CD8-positive, alpha-beta memory T cell (primary cell): ENCODE data around the gene SLC50A1. TPM values are rescaled to one million over a fixed set of nuclear protein-coding genes. Genes with fewer than 3 reads are reported as not detected.
A peak's percentile ranks its signal among the peaks of the same experiment; 100 is the strongest.
"Not testable (repeated sequence)": the region's sequence is repeated elsewhere in the genome, so short reads cannot be mapped to it uniquely, and the experiment has no call there.

Experiments used
- CTCF ChIA-PET: fragments of 350-600 bp; sonication (Branson Sonifier 250); formaldehyde crosslinking; loops from one replicate; lab custom pipeline; 2021; ENCODE audit warnings: antibody characterized with exemption; lab: Charles Lee
- POLR2A ChIA-PET: fragments of 350-600 bp; sonication (Branson Sonifier 250); formaldehyde crosslinking; loops from one replicate; lab custom pipeline; 2021; ENCODE audit warnings: antibody characterized with exemption; lab: Charles Lee
- DNase-seq, 5 donors: peaks; one replicate each; pipeline versions ENCODE4 v3.0.0 to v3.0.0-alpha.2; 2020 to 2022; ENCODE audit warnings: mixed read lengths in 1 of 5
- H3K27ac ChIP-seq: one replicate; pipeline ENCODE4 v1.7.0; 2013; ENCODE audit warnings: low read depth, mild to moderate bottlenecking, low read length, moderate library complexity
- H3K27me3 ChIP-seq: 2 replicates; pipeline ENCODE4 v1.7.0; 2013; ENCODE audit warnings: low read length, mild to moderate bottlenecking; ENCODE audit not compliant: insufficient read depth, poor library complexity, severe bottlenecking
- H3K36me3 ChIP-seq: 2 replicates; pipeline ENCODE4 v1.7.0; 2013; ENCODE audit warnings: mild to moderate bottlenecking, low read length, moderate library complexity; ENCODE audit not compliant: insufficient read depth
- H3K4me1 ChIP-seq: 2 replicates; pipeline ENCODE4 v1.7.0; 2013; ENCODE audit warnings: mild to moderate bottlenecking, low read length, moderate library complexity; ENCODE audit not compliant: insufficient read depth
- H3K4me3 ChIP-seq: 2 replicates; pipeline ENCODE4 v1.7.0; 2013; ENCODE audit warnings: mild to moderate bottlenecking, low read length
- H3K9me3 ChIP-seq: 2 replicates; pipeline ENCODE4 v1.7.0; 2013; ENCODE audit warnings: mild to moderate bottlenecking, low read length
- H3K27ac Mint-ChIP-seq, 8 donors: one replicate each; pipeline ENCODE4 v1.8.0; 2020 to 2021; ENCODE audit warnings: mixed read lengths in 8 of 8, mild to moderate bottlenecking in 6 of 8, inconsistent platforms in 3 of 8, moderate library complexity in 3 of 8
- H3K27me3 Mint-ChIP-seq, 2 donors: one replicate each; pipeline ENCODE4 v1.8.0; 2020 to 2021; ENCODE audit warnings: mixed read lengths in 2 of 2, mild to moderate bottlenecking in 1 of 2, moderate library complexity in 1 of 2
- H3K36me3 Mint-ChIP-seq, 3 donors: one replicate each; pipeline ENCODE4 v1.8.0; 2020 to 2021; ENCODE audit warnings: mixed read lengths in 3 of 3, inconsistent platforms in 1 of 3, mild to moderate bottlenecking in 1 of 3
- H3K4me1 Mint-ChIP-seq, 3 donors: one replicate each; pipeline ENCODE4 v1.8.0; 2020 to 2021; ENCODE audit warnings: mixed read lengths in 3 of 3, inconsistent platforms in 1 of 3, mild to moderate bottlenecking in 1 of 3
- H3K4me3 Mint-ChIP-seq, 7 donors: one replicate each; pipeline ENCODE4 v1.8.0; 2020 to 2021; ENCODE audit warnings: mixed read lengths in 7 of 7, mild to moderate bottlenecking in 6 of 7, moderate library complexity in 4 of 7, inconsistent platforms in 2 of 7
- H3K9me3 Mint-ChIP-seq, 5 donors: one replicate each; pipeline ENCODE4 v1.8.0; 2020 to 2022; ENCODE audit warnings: mixed read lengths in 5 of 5, mild to moderate bottlenecking in 3 of 5, moderate library complexity in 2 of 5, inconsistent platforms in 1 of 5
- polyA plus RNA-seq: library from polyadenylated mRNA; unstranded; fragments of 300-500 nt; fragmentation: Illumina TruSeq; gene quantifications from one replicate; pipeline ENCODE4 v1.2.3, GENCODE V29; 2021
- total RNA-seq, 2 experiments: library from RNA; stranded (reverse); gene quantifications; one replicate each; pipeline ENCODE4 v1.2.3, GENCODE V29; 2021

SLC50A1 gene
- total and polyA plus RNA-seq, 3 experiments from 2014 or later, result 43.4 to 49.5 (median 47.2) TPM

DNA sequence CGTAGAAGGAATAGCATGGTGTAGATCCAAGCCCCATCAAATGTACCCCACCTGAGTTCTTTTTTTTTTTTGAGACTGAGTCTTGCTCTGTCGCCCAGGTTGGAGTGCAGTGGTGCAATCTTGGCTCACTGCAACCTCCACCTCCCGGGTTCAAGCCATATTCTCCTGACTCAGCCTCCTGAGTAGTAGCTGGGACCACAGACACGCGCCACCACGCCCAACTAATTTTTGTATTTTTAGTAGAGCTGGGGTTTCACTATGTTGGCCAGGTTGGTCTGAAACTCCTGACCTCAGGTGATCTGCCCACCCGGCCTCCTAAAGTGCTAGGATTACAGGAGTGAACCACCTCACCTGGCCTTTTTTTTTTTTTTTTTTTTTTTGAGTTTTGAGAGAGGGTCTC, 17.6 kb upstream of the SLC50A1 start:
- POLR2A ChIA-PET, result interaction anchor here (0.7 kb wide), 1 partner anchor 44 kb away, joined by 3 read pairs; no protein-coding TSS in a partner anchor
- not testable (repeated sequence) for H3K4me1 ChIP-seq, H3K4me1 Mint-ChIP-seq, DNase-seq, H3K27me3 ChIP-seq, H3K27ac Mint-ChIP-seq, H3K4me3 Mint-ChIP-seq, H3K36me3 ChIP-seq, H3K4me3 ChIP-seq, H3K27ac ChIP-seq, H3K9me3 ChIP-seq, H3K9me3 Mint-ChIP-seq, H3K36me3 Mint-ChIP-seq
- H3K27me3 Mint-ChIP-seq, result peaks cover 5 to 21% of the 10 kb centered on the region in 2 donors
- CTCF ChIA-PET, result interaction anchor here (1.1 to 1.8 kb wide), 3 partner anchors 26 to 55 kb away, joined by 4 to 5 read pairs (median 4); partner anchors contain the start of gene KRTCAP2

DNA sequence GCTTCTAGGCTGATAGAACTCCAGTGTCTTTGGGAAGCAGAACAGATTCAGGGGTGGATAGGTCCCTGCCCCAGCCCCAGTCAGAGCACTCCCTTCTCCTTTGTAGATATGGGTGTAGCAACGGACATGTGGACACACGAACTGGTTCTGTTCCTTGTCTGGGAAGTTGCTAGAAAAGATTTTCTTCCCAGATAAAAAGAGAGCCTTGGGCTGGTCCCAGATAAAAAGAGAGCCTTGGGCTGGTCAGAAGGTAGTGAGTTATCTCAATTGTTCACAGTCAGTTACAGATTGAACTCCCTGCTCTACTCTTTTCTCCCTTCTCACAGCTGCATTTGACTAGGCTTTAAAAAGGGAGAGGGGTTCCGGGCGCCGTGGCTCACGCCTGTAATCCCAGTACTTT, 15.4 kb upstream of the SLC50A1 start:
- DNase-seq, result no peak
- Mint-ChIP-seq H3K27ac (no peak overlapping the region), H3K36me3 (no peaks in the 10 kb centered on the region), H3K4me1 (no peaks in the 10 kb centered on the region), H3K4me3 (no peak overlapping the region), H3K27me3 (peaks cover 4 to 20% of the 10 kb centered on the region in 2 donors), H3K9me3 (no peaks in the 10 kb centered on the region)
- peak overlapping the region; percentile 4 for H3K27ac ChIP-seq
- H3K9me3 ChIP-seq, result no peaks in the 10 kb centered on the region
- H3K36me3 ChIP-seq, result no peaks in the 10 kb centered on the region
- ChIA-PET CTCF (interaction anchor here (1.3 kb wide), 1 partner anchor 29 kb away, joined by 3 read pairs; no protein-coding TSS in a partner anchor), POLR2A (no interaction called here)
- H3K27me3 ChIP-seq, result no peaks in the 10 kb centered on the region
- H3K4me3 ChIP-seq, result no peak overlapping the region
- H3K4me1 ChIP-seq, result no peaks in the 10 kb centered on the region

DNA sequence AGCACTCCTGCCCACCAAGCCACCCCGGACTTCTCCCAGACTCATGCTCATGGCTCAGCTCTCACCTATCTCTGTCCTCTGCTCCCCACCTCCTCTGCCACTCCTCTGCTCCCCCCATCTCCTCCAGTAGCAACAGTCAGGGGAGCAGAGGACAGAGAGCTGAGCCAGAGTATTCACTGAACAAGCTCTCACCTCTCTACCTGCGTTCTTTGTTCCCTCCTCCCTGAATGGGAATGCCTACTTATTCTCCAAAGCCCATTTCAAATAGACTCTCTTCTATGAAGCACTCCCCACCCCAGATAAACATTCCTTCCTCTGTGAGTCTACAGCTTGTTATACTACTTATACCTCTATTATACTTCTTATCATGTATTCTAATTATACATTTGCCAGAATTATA, 14.4 kb upstream of the SLC50A1 start:
- no peaks in the 10 kb centered on the region for H3K9me3 Mint-ChIP-seq
- H3K36me3 Mint-ChIP-seq, result no peaks in the 10 kb centered on the region
- no peak overlapping the region for H3K4me3 ChIP-seq
- peaks cover 4 to 14% of the 10 kb centered on the region in 2 donors for H3K27me3 Mint-ChIP-seq
- no peaks in the 10 kb centered on the region for H3K27me3 ChIP-seq
- H3K4me3 Mint-ChIP-seq, result no peak overlapping the region
- H3K4me1 Mint-ChIP-seq, result peaks cover 0 to 2% (median 0%) of the 10 kb centered on the region in 3 donors
- ChIA-PET CTCF (interaction anchor here (1.1 to 1.3 kb wide), 2 partner anchors 30 to 52 kb away, joined by 3 to 4 read pairs; partner anchors contain the start of gene KRTCAP2), POLR2A (no interaction called here)
- no peak overlapping the region for H3K27ac ChIP-seq
- H3K27ac Mint-ChIP-seq, result no peak overlapping the region
- DNase-seq, result no peak
- no peaks in the 10 kb centered on the region for H3K9me3 ChIP-seq
- no peaks in the 10 kb centered on the region for H3K36me3 ChIP-seq
- peaks cover under 1% of the 10 kb centered on the region for H3K4me1 ChIP-seq

DNA sequence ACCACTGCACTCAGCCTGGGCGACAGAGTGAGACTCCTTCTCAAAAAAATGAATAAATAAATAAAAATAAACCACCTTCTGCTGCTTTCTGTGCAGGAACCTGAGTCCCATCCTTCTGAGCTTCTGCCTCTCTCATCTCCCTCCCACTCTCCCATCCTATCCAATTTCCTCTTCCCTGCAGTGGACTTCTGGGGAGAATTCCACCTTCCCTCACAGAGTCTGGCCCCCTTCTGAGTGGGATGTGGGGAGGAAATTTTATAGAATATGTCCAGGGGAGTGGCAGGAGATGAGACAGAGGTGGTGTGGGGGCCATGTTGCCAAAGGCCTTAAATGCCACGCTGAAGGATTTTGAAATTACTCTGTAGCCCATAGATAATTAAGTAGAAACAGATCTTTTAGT, 13.3 kb upstream of the SLC50A1 start:
- H3K36me3 ChIP-seq, result no peaks in the 10 kb centered on the region
- POLR2A ChIA-PET, result no interaction called here
- no peak overlapping the region for H3K27ac ChIP-seq
- H3K9me3 ChIP-seq, result no peaks in the 10 kb centered on the region
- H3K27me3 ChIP-seq, result no peaks in the 10 kb centered on the region
- no peak overlapping the region for H3K4me3 ChIP-seq
- no peak overlapping the region for H3K27ac Mint-ChIP-seq
- DNase-seq, result no peak
- H3K4me1 Mint-ChIP-seq, result peaks cover 8% of the 10 kb centered on the region in 3 donors
- H3K27me3 Mint-ChIP-seq, result peaks cover 4 to 12% of the 10 kb centered on the region in 2 donors
- peaks cover 11% of the 10 kb centered on the region for H3K4me1 ChIP-seq
- CTCF ChIA-PET, result interaction anchor here (1.0 to 1.8 kb wide), 3 partner anchors 12 to 31 kb away, joined by 3 read pairs; partner anchors contain the start of gene SLC50A1
- no peak overlapping the region for H3K4me3 Mint-ChIP-seq
- H3K9me3 Mint-ChIP-seq, result no peaks in the 10 kb centered on the region
- H3K36me3 Mint-ChIP-seq, result no peaks in the 10 kb centered on the region

DNA sequence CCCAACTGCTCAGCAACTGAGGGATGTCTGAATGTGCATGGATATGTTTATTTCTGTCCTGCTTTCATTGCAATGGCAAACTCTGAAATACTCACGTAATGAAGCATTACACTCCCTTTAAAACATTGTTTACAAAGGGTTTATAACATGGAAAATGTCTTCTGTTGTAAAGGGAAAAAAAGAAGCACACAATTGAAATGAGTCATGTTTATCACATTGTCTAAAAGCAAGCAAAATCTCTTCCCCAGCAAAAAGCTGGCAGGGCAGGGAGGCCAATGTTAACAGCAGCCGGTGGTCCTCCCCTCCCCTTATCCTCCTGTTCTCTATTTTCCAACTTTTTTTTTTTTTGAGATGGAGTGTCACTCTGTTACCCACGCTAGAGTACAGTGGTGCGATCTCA, 11.9 kb upstream of the SLC50A1 start:
- H3K4me3 Mint-ChIP-seq, result no peak overlapping the region
- ChIA-PET POLR2A (no interaction called here), CTCF (no interaction called here)
- Histone ChIP-seq H3K27ac (no peak overlapping the region), H3K9me3 (no peaks in the 10 kb centered on the region), H3K36me3 (no peaks in the 10 kb centered on the region), H3K27me3 (no peaks in the 10 kb centered on the region), H3K4me3 (no peak overlapping the region), H3K4me1 (peaks cover 22% of the 10 kb centered on the region)
- no peak overlapping the region for H3K27ac Mint-ChIP-seq
- H3K27me3 Mint-ChIP-seq, result peaks cover 12 to 18% of the 10 kb centered on the region in 2 donors
- no peaks in the 10 kb centered on the region for H3K36me3 Mint-ChIP-seq
- no peak for DNase-seq
- H3K9me3 Mint-ChIP-seq, result no peaks in the 10 kb centered on the region
- peaks cover 18 to 21% (median 19%) of the 10 kb centered on the region in 3 donors for H3K4me1 Mint-ChIP-seq

DNA sequence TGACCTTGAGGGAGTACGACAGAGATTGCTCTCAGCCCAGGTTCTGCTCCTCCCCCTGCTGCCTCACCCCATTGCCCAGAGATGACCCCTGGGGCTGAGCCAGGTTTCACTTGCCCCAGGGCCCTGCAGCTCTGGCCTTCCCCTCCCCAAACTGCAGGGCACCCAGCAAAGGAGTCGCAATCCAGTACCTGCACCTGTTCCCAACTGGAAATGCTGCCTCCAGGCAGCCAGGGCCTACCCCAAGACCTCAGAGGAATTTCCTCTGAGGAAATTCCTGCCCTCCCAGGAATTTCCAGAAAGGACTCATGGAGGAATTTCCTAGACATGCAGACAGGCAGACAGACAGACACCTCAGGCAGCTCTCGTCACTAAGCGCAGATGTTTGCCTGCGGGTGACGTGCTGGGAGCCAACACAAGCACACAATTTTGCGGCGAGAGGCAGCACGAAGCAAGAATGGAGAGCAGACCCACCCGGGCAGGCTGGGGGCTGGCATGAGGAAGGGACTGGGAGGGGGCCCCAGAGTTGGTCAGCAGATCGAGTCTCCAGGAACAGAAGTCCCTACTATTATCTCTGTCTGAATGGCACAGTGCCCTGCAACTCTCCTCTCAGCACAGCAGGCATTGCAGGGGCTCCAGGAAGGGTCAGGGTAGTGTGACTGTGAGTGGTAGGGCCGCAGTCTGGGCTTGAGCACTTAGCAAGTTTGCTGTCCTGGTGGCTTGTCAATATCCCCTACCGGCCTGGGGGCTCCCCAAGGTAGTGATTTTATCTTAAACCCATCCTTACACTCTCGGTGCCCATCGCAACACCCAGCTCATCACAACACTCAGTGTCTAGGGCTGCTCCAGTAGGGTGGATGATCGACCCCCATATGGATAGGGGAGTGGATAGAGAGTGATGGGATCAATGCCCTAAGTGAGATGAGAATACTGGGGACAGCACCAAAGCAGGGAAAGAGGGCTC, 10.9 kb upstream of the SLC50A1 start:
- POLR2A ChIA-PET, result no interaction called here
- no peaks in the 10 kb centered on the region for H3K9me3 Mint-ChIP-seq

DNA sequence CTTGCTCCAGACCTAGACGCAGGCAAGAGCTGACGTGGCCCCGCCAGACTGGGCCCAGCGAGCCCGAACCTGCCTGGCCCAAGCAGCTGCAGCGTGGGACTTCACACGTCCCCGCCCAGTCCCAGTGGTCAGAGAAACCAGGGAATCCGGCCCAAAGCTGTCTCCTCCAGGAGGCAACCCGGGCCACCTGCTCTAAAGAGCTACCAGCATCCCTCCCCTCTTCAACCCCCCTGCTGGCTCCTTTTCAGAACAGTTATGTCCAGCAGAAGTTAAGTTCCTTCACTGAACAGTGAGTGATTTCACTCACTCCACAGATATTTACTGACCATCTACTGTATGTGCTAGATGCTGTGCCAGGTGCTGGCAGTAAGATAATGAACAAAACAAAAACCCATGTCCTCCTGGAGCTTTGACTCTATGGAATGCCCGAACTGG, 10.1 kb upstream of the SLC50A1 start:
- Mint-ChIP-seq H3K36me3 (no peaks in the 10 kb centered on the region), H3K27me3 (peaks cover 14 to 28% of the 10 kb centered on the region in 2 donors), H3K27ac (no peak overlapping the region), H3K4me1 (peaks cover 23 to 30% (median 23%) of the 10 kb centered on the region in 3 donors), H3K4me3 (peak overlapping the region in 5 of 7 donors; percentile 20 to 78 (median 34)), H3K9me3 (no peaks in the 10 kb centered on the region)
- ChIA-PET POLR2A (no interaction called here), CTCF (interaction anchor here (1.2 to 1.7 kb wide), 2 partner anchors 34 to 42 kb away, joined by 4 to 5 read pairs; no protein-coding TSS in a partner anchor)
- Histone ChIP-seq H3K9me3 (no peaks in the 10 kb centered on the region), H3K27me3 (no peaks in the 10 kb centered on the region), H3K36me3 (no peaks in the 10 kb centered on the region), H3K4me3 (no peak overlapping the region), H3K4me1 (peaks cover 34% of the 10 kb centered on the region), H3K27ac (no peak overlapping the region)
- no peak for DNase-seq

More for the DNA sequence above, 10.9 kb upstream of the SLC50A1 start:
- H3K4me1 ChIP-seq, result peaks cover 32% of the 10 kb centered on the region
- Mint-ChIP-seq H3K4me3 (no peak overlapping the region), H3K36me3 (no peaks in the 10 kb centered on the region), H3K27ac (peak overlapping the region in 2 of 8 donors; percentile 50 to 74), H3K27me3 (peaks cover 14 to 26% of the 10 kb centered on the region in 2 donors), H3K4me1 (peaks cover 23 to 29% (median 23%) of the 10 kb centered on the region in 3 donors)
- H3K9me3 ChIP-seq, result no peaks in the 10 kb centered on the region
- no peak overlapping the region for H3K4me3 ChIP-seq
- H3K27me3 ChIP-seq, result no peaks in the 10 kb centered on the region
- CTCF ChIA-PET, result interaction anchor here (1.2 kb wide), 1 partner anchor 43 kb away, joined by 4 read pairs; no protein-coding TSS in a partner anchor
- no peak for DNase-seq
- H3K36me3 ChIP-seq, result no peaks in the 10 kb centered on the region
- H3K27ac ChIP-seq, result no peak overlapping the region
